A549 (cell line): ENCODE results near the gene AMN. TPM values are rescaled to one million over a fixed set of nuclear protein-coding genes. Genes with fewer than 3 reads are reported as not detected.

Source experiments
- ATAC-seq, 2 experiments: fragments of 200-7000 bp in 1 of 2; fragments of >200 bp in 1 of 2; cut with Nextera tagmentation in 1 of 2; cut with Tn5 transposase in 1 of 2; 3 replicates each; pipeline versions ENCODE4 v1.8.0 to v1.9.1; 2018 to 2020; ENCODE audit warnings: mild to moderate bottlenecking in 1 of 2, moderate library complexity in 1 of 2
- CTCF ChIA-PET: fragments of 300-600 bp; sonication (Branson Sonifier 250); formaldehyde crosslinking; extraction: SDS; loops from one replicate; lab custom pipeline; 2021; ENCODE audit warnings: antibody characterized with exemption, inconsistent platforms; lab: Yijun Ruan, JAX
- POLR2A ChIA-PET: fragments of 350-600 bp; formaldehyde crosslinking; extraction: SDS; loops from one replicate; lab custom pipeline; 2021; ENCODE audit warnings: antibody characterized with exemption, inconsistent platforms; lab: Yijun Ruan, JAX
- DNase-seq, 2 experiments: peaks; one replicate each; pipeline versions ENCODE4 v3.0.0 to v3.0.0-alpha.2; 2011 to 2016; ENCODE audit warnings: low read depth in 1 of 2, low spot score in 1 of 2
- FAIRE-seq: peaks from 2 replicates; lab custom pipeline; 2011; peaks lifted over from hg19 to GRCh38; lab: Jason Lieb, UNC
- H3K27ac ChIP-seq, 2 experiments: fragments of >200 bp; sonication (Bioruptor Twin); formaldehyde crosslinking; 3 replicates each; pipeline ENCODE4 v1.5.1; 2016 to 2017
- H3K4me1 ChIP-seq: fragments of >200 bp; sonication (Bioruptor Twin); formaldehyde crosslinking; 3 replicates; pipeline ENCODE4 v1.6.1; 2016
- H3K4me2 ChIP-seq: fragments of >200 bp; sonication (Bioruptor Twin); formaldehyde crosslinking; 3 replicates; pipeline ENCODE4 v1.6.1; 2016
- H3K4me3 ChIP-seq: fragments of >200 bp; sonication (Bioruptor Twin); formaldehyde crosslinking; 3 replicates; pipeline ENCODE4 v1.5.1; 2016
- H3K9me3 ChIP-seq: fragments of >200 bp; sonication (Bioruptor Twin); formaldehyde crosslinking; 3 replicates; pipeline ENCODE4 v1.6.1; 2016
- BHLHE40 ChIP-seq: IDR thresholded peaks from 2 replicates; pipeline ENCODE4 v1.6.1; 2012; ENCODE audit warnings: low read depth, low read length, inconsistent platforms
- CBX8 ChIP-seq: fragments of 200-600 bp; sonication (generic); IDR thresholded peaks from 2 replicates; pipeline ENCODE4 v1.6.1; 2016
- CHD2 ChIP-seq: fragments of 150-350 bp; IDR thresholded peaks from 2 replicates; pipeline ENCODE4 v1.6.1; 2014; ENCODE audit warnings: low read length; ENCODE audit not compliant: partially characterized antibody
- CHD4 ChIP-seq: fragments of 200-600 bp; sonication (generic); IDR thresholded peaks from 2 replicates; pipeline ENCODE4 v1.6.1; 2016; ENCODE audit warnings: antibody characterized with exemption, mild to moderate bottlenecking, borderline replicate concordance
- EHMT2 ChIP-seq: fragments of 200-600 bp; sonication (generic); IDR thresholded peaks from 2 replicates; pipeline ENCODE4 v1.6.1; 2016; ENCODE audit warnings: antibody characterized with exemption, low read depth, mild to moderate bottlenecking, moderate library complexity
- FOXS1 ChIP-seq: fragments of 250-450 bp; sonication (Bioruptor Pico); IDR thresholded peaks from 2 replicates; pipeline ENCODE4 v1.5.0; 2020; ENCODE audit warnings: mild to moderate bottlenecking, moderate library complexity
- HDAC2 ChIP-seq: fragments of 200-600 bp; sonication (generic); IDR thresholded peaks from 2 replicates; pipeline ENCODE4 v1.6.1; 2016
- HOXA7 ChIP-seq: fragments of 250-450 bp; sonication (Bioruptor Pico); IDR thresholded peaks from 2 replicates; pipeline ENCODE4 v1.5.0; 2020; ENCODE audit warnings: mild to moderate bottlenecking, moderate library complexity
- HOXB5 ChIP-seq: fragments of 250-450 bp; sonication (Bioruptor Pico); IDR thresholded peaks from 2 replicates; pipeline ENCODE4 v1.5.0; 2020; ENCODE audit warnings: mild to moderate bottlenecking, moderate library complexity
- JUN ChIP-seq, 2 experiments: fragments of >200 bp; sonication (Bioruptor Twin); formaldehyde crosslinking; IDR thresholded peaks; 2 replicates in 1 of 2; 3 replicates in 1 of 2; pipeline ENCODE4 v1.6.1; 2016 to 2017
- JUNB ChIP-seq: fragments of >200 bp; sonication (Bioruptor Twin); formaldehyde crosslinking; IDR thresholded peaks from 2 replicates; pipeline ENCODE4 v1.6.1; 2016
- NPAS2 ChIP-seq: fragments of 250-450 bp; sonication (Bioruptor Pico); IDR thresholded peaks from 2 replicates; pipeline ENCODE4 v1.8.0; 2022; ENCODE audit warnings: mild to moderate bottlenecking, moderate library complexity, borderline replicate concordance
- NR3C1 ChIP-seq: fragments of >200 bp; sonication (Bioruptor Twin); formaldehyde crosslinking; IDR thresholded peaks from 3 replicates; pipeline ENCODE4 v1.6.1; 2017
- RARB ChIP-seq: fragments of 250-450 bp; sonication (Bioruptor Pico); IDR thresholded peaks from 2 replicates; pipeline ENCODE4 v1.8.0; 2021; ENCODE audit warnings: mild to moderate bottlenecking, moderate library complexity
- RFX5 ChIP-seq: fragments of 450-650 bp; IDR thresholded peaks from 2 replicates; pipeline ENCODE4 v1.7.1; 2014; ENCODE audit warnings: antibody characterized with exemption, mild to moderate bottlenecking, moderate library complexity
- RNF2 ChIP-seq: fragments of 200-600 bp; sonication (generic); IDR thresholded peaks from 2 replicates; pipeline ENCODE4 v1.6.1; 2016; ENCODE audit warnings: low read depth, mild to moderate bottlenecking, antibody characterized with exemption, moderate library complexity, borderline replicate concordance
- SMC3 ChIP-seq: fragments of >200 bp; sonication (Bioruptor Twin); formaldehyde crosslinking; IDR thresholded peaks from 3 replicates; pipeline ENCODE4 v1.6.1; 2018; ENCODE audit warnings: inconsistent platforms
- SREBF2 ChIP-seq: fragments of 450-650 bp; IDR thresholded peaks from 2 replicates; pipeline ENCODE4 v1.6.1; 2014; ENCODE audit warnings: mild to moderate bottlenecking, moderate library complexity
- TP53 ChIP-seq: fragments of 250-450 bp; sonication (Bioruptor Pico); IDR thresholded peaks from 2 replicates; pipeline ENCODE4 v1.5.0; 2021; ENCODE audit warnings: mild to moderate bottlenecking, moderate library complexity
- ZNF302 ChIP-seq: fragments of 250-450 bp; sonication (Bioruptor Pico); IDR thresholded peaks from 2 replicates; pipeline ENCODE4 v1.9.0; 2021; ENCODE audit warnings: inconsistent platforms, mild to moderate bottlenecking, moderate library complexity
- ZSCAN20 ChIP-seq: fragments of 250-450 bp; sonication (Bioruptor Pico); IDR thresholded peaks from 2 replicates; pipeline ENCODE4 v1.8.0; 2022; ENCODE audit warnings: mild to moderate bottlenecking, moderate library complexity
- WGBS: methylation state at CpG from one replicate; pipeline ENCODE4 v1.1.6; 2017; ENCODE audit errors: missing lambda C conversion rate; 5-methylcytosine and 5-hydroxymethylcytosine counted together
- polyA plus RNA-seq, 4 experiments: library from polyadenylated mRNA; depleted of rRNA in 3 of 4; stranded (reverse); fragments of >200 nt; fragmentation: RNase III in 1 of 4; extraction: RNeasy Plus Mini Kit Qiagen cat#74134 plus additional on column Dnase treatment in 1 of 4; gene quantifications; 2 replicates in 3 of 4; 3 replicates in 1 of 4; pipeline ENCODE4 v1.2.3, GENCODE V29; 2011 to 2017
- TF ChIP-seq, protein P1 (sequence below): fragments of 250-450 bp; sonication (Bioruptor Pico); IDR thresholded peaks from 2 replicates; pipeline ENCODE4 v1.5.0; 2020; ENCODE audit warnings: low read depth, mild to moderate bottlenecking, moderate library complexity
- TF ChIP-seq, protein P2 (sequence below): fragments of >200 bp; sonication (Bioruptor Twin); formaldehyde crosslinking; IDR thresholded peaks from 3 replicates; pipeline ENCODE4 v1.6.1; 2016
- TF ChIP-seq, protein P3 (sequence below): fragments of 450-650 bp; IDR thresholded peaks from 2 replicates; pipeline ENCODE4 v1.6.1; 2014; ENCODE audit warnings: antibody characterized with exemption
- TF ChIP-seq, protein P4 (sequence below): IDR thresholded peaks from 2 replicates; pipeline ENCODE4 v1.6.1; 2012
- TF ChIP-seq, protein P5 (sequence below): IDR thresholded peaks from 2 replicates; pipeline ENCODE4 v1.6.1; 2012

The AMN gene
- polyA plus RNA-seq, 2 of the 4 experiments (the other 2 are of a cell fraction): 0.25 to 0.58 TPM

DNA sequence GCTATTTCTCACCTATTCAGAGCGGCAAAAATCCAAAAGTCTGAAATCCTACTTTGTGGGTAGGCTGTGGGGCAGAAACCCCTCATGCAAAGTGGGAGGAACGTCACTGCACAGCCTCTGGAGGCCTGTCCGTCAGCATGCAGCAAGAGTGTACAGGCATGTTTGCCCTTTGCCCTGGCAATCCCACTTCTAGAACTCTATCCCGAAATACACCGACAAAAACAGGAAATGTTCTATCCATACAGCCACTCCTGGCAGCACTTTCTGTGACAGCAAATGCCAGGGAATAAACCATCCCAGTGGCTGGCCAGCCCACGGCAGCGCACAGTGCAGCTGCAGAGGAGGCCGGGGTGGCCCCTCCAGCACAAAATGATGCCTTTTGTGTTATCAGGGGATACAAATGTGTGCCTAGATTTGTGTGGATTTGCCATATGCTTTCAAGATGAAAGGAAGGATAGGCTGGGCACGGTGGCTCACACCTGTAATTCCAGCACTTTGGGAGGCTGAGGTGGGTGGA is 39.7 kb downstream of the AMN start:
- WGBS: 90% methylated on average over 8 of the region's 9 CpGs
- DNase-seq: no peak
- TF ChIP-seq ZSCAN20 (CRISPR knock-in tag): no peak
- TF ChIP-seq JUN (IDR thresholded peaks at IDR 0.05): no peak
- TF ChIP-seq, protein P1, sequence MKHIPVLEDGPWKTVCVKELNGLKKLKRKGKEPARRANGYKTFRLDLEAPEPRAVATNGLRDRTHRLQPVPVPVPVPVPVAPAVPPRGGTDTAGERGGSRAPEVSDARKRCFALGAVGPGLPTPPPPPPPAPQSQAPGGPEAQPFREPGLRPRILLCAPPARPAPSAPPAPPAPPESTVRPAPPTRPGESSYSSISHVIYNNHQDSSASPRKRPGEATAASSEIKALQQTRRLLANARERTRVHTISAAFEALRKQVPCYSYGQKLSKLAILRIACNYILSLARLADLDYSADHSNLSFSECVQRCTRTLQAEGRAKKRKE: no peak
- no peak for TF ChIP-seq HOXB5 (CRISPR knock-in tag)
- no peak for TF ChIP-seq RARB
- no peak for TF ChIP-seq SMC3
- no peak for TF ChIP-seq SREBF2
- no peak for TF ChIP-seq NR3C1
- TF ChIP-seq, protein P2, sequence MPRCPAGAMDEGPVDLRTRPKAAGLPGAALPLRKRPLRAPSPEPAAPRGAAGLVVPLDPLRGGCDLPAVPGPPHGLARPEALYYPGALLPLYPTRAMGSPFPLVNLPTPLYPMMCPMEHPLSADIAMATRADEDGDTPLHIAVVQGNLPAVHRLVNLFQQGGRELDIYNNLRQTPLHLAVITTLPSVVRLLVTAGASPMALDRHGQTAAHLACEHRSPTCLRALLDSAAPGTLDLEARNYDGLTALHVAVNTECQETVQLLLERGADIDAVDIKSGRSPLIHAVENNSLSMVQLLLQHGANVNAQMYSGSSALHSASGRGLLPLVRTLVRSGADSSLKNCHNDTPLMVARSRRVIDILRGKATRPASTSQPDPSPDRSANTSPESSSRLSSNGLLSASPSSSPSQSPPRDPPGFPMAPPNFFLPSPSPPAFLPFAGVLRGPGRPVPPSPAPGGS: no peak
- TF ChIP-seq CBX8: no peak
- no peak for TF ChIP-seq ZNF302 (CRISPR knock-in tag)
- no peak for TF ChIP-seq BHLHE40
- no peak for TF ChIP-seq HDAC2
- TF ChIP-seq, protein P3, sequence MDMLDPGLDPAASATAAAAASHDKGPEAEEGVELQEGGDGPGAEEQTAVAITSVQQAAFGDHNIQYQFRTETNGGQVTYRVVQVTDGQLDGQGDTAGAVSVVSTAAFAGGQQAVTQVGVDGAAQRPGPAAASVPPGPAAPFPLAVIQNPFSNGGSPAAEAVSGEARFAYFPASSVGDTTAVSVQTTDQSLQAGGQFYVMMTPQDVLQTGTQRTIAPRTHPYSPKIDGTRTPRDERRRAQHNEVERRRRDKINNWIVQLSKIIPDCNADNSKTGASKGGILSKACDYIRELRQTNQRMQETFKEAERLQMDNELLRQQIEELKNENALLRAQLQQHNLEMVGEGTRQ: no peak
- TF ChIP-seq NPAS2 (CRISPR knock-in tag): no peak
- FAIRE-seq: no peak
- ChIA-PET CTCF (no interaction called here), POLR2A (no interaction called here)
- H3K4me1 ChIP-seq: no peaks in the 10 kb centered on the region
- no peaks in the 10 kb centered on the region for H3K9me3 ChIP-seq
- no peak for ATAC-seq
- H3K27ac ChIP-seq: no peak overlapping the region
- no peak overlapping the region for H3K4me2 ChIP-seq
- no peak overlapping the region for H3K4me3 ChIP-seq

DNA sequence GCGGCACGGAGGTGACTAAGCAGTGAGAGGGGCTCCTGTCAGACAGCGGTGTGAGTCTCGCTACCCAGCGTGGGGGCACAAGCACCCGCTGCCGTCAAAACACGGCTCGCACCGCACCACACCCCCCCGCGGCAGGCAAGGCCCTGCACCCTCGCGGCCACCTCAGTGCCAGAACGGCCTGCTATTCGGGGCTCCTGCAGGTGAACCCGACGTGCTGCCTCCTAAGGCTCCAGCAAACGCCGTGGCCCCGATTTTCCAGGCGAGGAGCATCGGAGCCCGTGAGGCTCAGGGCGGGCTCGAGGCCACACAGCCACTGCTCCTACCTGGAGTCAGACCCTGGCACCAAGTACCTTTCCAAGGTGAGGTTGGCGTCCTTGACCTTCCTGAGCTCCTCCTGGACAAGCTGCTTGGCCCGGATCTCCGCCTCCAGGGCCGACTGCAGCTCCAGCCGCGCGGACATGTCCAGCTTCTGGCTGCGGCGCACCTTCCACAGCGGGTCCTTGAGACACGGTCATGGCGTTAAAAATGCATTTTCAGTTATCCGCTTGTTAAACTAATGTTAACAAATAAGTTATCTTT is 41.8 kb downstream of the AMN start:
- CTCF ChIA-PET: interaction anchor here (0.9 kb wide), 1 partner anchor 23 kb away, joined by 3 read pairs; no protein-coding TSS in a partner anchor
- Histone ChIP-seq H3K27ac (no peak overlapping the region), H3K9me3 (no peaks in the 10 kb centered on the region), H3K4me1 (no peaks in the 10 kb centered on the region), H3K4me2 (no peak overlapping the region), H3K4me3 (no peak overlapping the region)
- POLR2A ChIA-PET: no interaction called here
- FAIRE-seq (no peak), DNase-seq (no peak), ATAC-seq (no peak)
- TF ChIP-seq, protein P4, sequence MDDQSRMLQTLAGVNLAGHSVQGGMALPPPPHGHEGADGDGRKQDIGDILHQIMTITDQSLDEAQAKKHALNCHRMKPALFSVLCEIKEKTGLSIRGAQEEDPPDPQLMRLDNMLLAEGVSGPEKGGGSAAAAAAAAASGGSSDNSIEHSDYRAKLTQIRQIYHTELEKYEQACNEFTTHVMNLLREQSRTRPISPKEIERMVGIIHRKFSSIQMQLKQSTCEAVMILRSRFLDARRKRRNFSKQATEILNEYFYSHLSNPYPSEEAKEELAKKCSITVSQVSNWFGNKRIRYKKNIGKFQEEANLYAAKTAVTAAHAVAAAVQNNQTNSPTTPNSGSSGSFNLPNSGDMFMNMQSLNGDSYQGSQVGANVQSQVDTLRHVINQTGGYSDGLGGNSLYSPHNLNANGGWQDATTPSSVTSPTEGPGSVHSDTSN: no peak
- TF ChIP-seq RNF2: no peak
- TF ChIP-seq TP53: no peak
- no peak for TF ChIP-seq SREBF2
- no peak for TF ChIP-seq SMC3
- no peak for TF ChIP-seq CHD4
- no peak for TF ChIP-seq JUNB
- no peak for TF ChIP-seq EHMT2
- TF ChIP-seq CHD2: no peak
- no peak for TF ChIP-seq HOXA7
- no peak for TF ChIP-seq CBX8
- TF ChIP-seq RFX5: no peak
- TF ChIP-seq, protein P5, sequence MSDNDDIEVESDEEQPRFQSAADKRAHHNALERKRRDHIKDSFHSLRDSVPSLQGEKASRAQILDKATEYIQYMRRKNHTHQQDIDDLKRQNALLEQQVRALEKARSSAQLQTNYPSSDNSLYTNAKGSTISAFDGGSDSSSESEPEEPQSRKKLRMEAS: no peak
- TF ChIP-seq FOXS1 (CRISPR knock-in tag): no peak
- WGBS: 94% methylated on average over 35 of the region's 39 CpGs
